Right lobe of liver (tissue), 4 donors: ENCODE data around the gene TUBB8B.
"Not testable (repeated sequence)": the region's sequence is repeated elsewhere in the genome, so short reads cannot be mapped to it uniquely, and the experiment has no call there.

Source experiments
- CTCF ChIP-seq, 4 donors: fragments of 200-600 bp in 3 of 4; fragments of 450-650 bp in 1 of 4; IDR thresholded peaks; one replicate each; pipeline versions ENCODE4 v1.5.1 to v1.8.0; 2016 to 2022; ENCODE audit warnings: antibody characterized with exemption in 4 of 4, mild to moderate bottlenecking in 2 of 4
- POLR2A ChIP-seq: fragments of 450-650 bp; IDR thresholded peaks from one replicate; pipeline ENCODE4 v1.6.1; 2017; ENCODE audit warnings: antibody characterized with exemption, mild to moderate bottlenecking
- donor health status: DM: no; HTN: no; CAD: no.
- donor health status: DM: no; HTN: no; CAD: no.
- donor health status: DM: no; HTN: yes; CAD: no.

- not testable (repeated sequence) for TF ChIP-seq CTCF (IDR thresholded peaks at IDR 0.05); POLR2A
These were observed 31.5 kb upstream of the TUBB8B start for GRCh38 chr18:80881-81280.
